Measurements from ENCODE around the gene TRIP12.
"Not testable (repeated sequence)": the region's sequence is repeated elsewhere in the genome, so short reads cannot be mapped to it uniquely, and the experiment has no call there.

The TRIP12 gene

DNA sequence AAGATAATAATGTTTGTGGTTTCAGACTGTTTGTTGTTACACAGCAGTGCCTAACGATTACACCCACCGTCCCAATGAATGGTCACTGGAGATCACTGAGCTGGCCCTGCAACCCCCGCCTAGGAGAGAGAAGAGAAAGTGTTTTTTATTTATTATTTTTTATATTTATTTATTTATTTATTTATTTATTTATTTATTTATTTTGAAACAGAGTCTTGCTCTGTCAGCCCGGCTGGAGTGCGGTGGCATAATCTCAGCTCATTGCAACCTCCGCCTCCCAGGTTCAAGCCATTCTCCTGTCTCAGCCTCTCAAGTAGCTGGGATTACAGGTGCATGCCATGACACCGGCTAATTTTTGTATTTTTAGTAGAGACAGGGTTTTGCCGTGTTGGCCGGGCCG lies 164.3 kb downstream of the TRIP12 start:
- not testable (repeated sequence) for DNase-seq

DNA sequence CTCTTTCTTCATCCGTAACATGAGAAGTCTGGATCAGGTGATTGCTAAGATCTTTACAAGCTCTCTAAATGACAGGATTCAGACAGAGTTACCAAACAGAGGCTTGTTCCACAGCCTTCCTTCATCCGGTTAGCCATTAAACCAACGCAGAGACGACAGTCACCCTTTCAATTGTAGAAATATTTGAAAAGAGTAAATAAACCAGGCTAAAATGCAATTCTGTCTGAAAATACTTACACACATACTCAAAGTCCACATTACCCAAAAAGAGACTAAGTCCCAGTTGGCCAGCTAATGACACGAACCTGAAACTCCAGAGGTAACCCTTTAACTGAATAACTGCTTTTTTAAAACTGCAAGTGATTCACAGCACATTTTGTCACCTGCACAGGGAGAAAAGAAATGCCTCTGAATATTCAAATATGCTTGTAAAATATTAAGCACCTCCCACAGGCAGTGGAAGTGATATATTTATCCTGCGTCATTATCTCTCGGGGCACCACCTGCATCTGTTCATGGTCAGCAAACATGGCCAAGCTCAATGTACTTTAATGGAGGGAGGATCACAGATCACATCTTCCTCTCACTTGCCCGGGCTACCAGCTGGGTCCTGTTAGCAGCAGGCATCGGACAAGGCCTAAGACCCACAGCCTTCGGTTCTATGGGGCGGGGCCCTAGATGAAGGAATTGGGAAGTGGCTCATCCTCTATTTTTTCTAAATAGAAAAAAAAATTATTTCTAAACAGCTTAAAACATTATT lies 168.7 kb downstream of the TRIP12 start:
- no peak for DNase-seq

DNA sequence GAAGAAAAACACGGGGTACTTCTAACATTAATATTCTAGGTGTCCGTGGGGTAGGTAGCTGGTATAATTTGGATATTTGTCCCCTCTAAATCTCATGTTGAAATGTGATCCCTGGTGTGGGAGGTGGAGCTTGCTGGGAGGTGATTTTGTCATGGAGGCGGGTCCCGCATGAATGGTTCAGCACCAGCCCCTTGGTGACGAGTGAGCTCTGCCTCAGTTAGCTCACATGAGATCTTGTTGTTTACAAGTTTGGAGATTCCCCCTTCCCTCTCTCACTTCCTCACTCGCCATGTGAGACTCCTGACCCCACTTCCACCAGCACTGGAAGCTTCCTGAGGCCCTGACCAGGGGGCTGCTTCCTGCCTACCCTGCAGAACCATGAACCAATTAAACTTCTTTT lies 172.0 kb downstream of the TRIP12 start:
- no peak for DNase-seq

DNA sequence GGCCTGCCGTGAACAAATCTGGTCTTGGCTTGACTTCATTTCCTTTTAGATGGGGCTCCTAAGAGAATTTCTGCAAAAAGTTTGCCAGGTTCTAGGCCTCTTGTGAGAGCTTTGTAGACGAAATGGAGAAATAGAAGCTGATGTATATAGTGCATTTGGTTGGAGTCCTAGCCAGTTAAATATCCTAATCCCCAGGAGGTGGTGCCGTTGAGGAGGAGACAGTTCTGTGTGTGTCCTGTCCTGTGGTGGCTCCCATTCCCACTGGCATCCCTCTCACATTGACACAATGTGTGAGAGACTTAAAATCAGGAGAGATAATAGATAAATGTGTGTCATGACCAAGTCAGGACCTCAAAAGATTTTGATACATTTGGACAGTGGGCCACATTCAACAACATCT lies 172.9 kb downstream of the TRIP12 start:
- DNase-seq, result no peak

DNA sequence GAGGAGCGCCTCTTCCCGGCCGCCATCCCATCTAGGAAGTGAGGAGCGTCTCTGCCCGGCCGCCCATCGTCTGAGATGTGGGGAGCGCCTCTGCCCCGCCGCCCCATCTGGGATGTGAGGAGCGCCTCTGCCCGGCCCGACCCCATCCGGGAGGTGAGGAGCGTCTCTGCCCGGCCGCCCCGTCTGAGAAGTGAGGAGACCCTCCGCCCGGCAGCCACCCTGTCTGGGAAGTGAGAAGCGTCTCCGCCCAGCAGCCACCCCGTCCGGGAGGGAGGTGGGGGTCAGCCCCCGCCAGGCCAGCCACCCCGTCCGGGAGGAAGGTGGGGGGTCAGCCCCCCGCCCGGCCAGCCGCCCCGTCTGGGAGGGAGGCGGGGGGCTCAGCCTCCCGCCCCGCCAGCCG lies 179.1 kb downstream of the TRIP12 start:
- not testable (repeated sequence) for DNase-seq

DNA sequence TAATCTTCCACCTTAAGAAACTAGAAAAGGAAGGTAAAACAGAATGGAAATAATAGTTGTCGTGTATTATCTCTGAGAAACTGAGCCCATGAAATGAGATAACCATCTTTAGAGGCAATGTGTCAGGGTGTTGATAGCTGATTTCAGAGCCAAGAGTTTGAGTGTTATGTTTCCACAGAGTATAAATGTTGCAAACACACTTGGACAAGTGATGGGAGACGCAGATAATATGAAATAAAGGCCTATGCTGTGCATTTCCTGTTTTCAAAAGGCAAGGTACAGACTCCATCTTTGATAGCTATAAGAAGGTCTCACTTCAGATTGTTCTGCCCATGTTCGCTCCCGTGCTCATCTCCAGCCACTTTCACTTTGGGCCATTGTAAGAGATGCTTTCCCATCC lies 181.5 kb downstream of the TRIP12 start:
- no peak for DNase-seq

DNA sequence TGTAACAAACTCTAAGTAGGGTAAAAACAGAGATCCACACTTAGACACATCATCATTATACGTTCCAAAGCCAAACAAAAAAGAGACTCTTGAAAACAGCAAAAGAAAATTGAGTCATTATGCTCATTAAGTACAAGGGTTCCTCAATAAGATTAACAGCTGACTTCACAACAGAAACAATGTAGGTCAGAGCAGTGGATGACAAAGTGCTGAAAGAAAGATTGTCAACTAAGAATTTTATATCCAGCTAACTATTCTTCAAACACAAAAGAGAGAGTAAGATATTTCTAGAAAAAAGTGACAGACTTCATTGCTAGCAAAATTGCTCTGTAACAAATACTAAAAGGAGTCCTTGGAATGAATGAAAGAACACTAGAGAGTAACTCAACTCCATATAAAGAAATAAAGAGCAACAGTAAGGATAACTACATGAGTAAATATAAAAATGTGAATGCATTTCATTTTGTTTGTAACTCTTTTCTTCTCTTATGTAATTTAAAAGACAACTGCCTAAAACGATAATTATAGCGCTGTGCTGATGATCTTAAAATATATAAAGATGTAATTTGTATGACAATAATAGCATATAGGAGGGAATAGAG lies 183.7 kb downstream of the TRIP12 start:
- DNase-seq, result no peak

DNA sequence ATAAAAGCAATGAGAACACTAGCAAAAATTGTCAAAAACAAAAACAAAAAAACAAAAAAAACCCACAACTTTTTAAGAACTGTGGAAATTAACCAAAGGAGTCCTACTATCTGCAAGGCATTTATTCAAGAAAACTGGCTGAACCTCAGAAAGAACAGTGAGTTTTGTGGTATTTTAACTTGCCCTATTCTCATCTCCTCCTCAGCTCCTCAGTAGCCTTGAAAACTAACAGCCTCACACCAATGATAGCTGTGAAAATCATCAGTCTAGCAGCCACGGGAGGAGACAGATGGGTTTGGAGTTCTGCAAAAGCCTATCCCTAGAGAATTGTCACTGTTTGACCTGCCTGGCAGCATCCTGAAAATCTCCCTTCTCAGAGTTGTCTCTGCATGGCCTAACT lies 187.4 kb downstream of the TRIP12 start:
- DNase-seq, result no peak

DNA sequence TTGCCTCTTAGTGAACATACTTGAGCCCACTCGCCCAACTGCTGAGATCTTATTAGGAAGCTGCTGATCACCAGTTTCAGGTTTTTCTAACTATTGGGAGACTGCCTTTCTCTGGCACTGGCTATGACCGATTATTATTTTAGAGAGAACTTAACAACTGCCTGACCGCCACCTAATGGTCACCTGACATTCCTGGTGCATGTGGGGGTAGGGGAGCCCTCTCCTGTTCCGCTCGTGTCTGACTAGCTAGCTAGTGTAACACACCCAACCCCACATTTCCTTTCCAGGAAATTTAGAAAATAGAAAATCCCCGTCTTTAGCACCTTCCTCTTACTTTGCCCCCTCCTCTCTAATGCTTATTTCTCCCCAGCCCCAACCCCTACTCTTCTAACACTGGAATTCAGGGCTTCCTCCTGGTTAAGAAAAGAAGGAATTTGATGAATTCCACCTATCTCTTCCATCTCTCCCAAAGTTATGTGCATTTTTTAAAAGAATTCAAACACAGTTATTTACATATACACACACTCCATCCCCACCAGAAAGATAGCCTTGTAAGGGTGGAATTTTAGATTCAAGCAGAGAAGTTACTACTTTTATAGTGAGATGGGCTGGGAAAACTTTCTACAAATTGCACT lies 188.1 kb downstream of the TRIP12 start:
- no peak for DNase-seq

DNA sequence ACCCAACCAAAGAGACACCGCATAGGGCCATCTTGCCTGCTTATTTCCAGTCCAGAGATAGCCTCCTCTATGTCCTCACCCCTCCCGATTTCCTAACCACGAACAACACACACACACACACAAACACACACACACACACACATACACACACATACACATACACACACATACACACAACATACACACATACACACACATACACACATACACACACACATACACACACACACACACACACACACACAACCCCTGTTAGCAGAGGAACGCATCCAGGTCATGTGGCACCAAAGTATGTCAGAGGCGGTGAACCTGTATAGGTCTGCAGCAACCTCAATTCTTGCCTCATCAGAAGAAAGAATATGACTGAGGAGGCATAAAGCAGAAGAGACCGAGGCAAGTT lies 188.9 kb downstream of the TRIP12 start:
- no peak for DNase-seq

DNA sequence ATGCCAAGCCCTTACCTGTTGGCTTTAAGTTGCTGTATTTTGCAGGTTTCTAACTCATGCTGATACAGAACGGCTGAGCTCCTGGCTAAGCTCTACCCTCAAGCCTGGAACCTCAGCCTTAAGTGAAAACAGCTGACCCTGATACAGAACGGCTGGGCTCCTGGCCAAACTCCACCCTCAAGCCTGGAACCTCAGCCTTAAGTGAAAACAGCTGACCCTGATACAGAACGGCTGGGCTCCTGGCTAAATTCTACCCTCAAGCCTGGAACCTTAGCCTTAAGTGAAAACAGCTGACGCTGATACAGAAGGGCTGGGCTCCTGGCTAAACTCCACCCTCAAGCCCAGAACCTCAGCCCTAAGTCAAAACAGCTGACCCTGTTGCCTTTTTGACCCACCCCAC lies 189.9 kb downstream of the TRIP12 start:
- DNase-seq, result no peak

DNA sequence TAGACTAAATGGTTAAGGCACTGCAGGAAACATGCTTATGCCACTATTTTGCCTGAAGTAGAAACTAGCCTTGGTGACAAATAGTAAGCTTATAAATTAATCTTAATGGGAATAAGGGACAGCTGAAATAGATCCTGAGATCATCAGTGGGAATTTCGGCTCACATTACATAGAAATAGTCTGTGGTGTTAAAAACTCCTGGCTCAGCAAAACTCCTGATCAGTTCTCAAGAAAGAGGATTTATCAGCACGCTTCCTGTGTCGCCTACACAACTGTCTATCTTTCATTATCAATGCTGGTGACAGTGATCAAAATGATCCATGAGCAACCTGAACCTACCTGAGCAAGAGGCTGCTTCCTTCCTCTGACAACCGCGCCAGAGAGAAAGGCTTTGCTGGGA lies 190.4 kb downstream of the TRIP12 start:
- no peak for DNase-seq

DNA sequence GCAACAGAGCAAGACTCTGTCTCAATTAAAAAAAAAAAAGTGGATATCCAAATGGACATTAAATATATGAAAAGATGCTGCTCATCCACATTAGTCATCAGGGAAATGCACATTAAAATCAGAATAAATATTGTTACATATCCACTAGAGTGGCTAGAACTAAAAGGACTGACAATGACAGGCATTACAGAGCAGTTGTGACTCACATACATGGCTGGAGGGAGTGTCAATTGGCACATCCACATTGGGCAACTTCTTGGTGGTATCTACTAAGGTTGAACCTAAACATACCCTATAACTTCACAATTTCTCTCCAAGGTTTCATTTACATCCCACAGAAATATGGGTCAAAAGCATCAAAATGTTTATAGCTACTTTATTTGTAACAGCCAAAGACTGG lies 193.4 kb downstream of the TRIP12 start:
- no peak for DNase-seq

DNA sequence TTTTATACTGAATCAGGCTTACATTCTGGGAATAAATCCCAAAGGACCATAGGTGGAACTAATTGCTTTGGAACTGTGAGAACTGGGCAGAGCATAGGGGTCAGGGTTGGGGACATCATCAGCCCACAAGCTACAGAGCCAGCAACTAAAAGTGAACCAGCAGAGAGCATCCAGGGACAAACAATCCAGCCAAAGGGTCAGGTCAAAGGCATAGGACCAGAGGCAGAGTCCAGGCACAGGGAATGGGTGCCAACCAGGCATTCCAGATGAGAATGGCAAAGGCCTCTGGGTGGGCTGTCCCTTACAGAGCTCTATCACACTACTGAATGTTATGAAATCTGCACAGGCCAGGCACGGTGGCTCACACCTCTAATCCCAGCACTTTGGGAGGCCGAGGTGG lies 195.2 kb downstream of the TRIP12 start:
- DNase-seq, result no peak

DNA sequence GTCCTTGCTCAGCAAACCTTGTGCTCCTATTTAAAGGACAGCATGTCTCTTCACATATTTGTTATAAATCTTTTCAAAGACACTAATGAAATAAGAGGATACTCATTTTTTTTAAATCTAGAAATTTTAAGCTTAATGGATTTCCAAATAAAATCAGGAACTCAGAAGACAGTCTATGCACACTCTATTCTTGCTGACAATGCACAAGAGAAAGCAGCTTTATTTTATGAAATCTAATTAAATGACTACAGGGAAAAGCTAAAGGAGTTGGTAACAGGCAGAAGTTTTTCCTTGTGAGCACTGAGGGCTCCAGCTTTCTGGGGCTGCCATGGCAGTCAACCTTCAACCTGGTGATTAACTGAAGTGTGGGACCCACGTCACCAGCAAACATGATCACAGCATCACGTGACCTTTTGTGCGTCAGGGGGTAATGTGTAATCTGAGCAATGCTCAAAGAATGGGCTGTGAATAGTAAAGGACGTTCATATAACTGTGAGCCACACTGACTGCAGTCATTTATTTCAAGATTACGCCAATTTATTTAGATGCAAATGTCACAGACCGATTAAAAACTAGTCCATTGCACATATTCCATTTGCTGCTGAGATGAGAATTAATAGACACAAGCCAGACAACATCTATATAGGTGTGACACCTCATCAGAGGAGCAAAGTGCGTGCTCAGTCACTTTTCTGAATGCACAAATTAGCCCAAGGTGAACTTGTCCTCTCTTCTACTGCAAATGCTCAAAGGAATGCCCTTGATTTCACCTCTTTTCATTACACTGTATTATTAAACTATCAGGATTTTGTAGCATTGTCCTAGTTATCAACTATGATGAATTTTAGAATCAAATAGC lies 195.9 kb downstream of the TRIP12 start:
- DNase-seq, result no peak

DNA sequence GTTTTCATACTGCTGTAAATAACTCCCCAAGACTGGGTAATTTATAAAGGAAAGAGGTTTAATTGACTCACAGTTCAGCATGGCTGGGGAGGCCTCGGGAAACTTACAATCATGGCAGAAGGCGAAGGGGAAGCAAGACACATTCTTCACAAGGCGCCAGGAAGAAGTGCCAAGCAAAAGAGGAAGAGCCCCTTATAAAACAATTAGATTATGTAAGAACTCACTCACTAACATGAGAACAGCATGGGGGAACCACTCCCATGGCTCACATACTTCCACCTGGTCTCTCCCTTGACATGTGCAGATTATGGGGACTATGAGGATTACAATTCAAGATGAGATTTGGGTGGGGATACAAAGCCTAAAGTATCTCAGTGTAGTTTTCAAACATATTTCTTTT lies 198.6 kb downstream of the TRIP12 start:
- DNase-seq, result not testable (repeated sequence)

DNA sequence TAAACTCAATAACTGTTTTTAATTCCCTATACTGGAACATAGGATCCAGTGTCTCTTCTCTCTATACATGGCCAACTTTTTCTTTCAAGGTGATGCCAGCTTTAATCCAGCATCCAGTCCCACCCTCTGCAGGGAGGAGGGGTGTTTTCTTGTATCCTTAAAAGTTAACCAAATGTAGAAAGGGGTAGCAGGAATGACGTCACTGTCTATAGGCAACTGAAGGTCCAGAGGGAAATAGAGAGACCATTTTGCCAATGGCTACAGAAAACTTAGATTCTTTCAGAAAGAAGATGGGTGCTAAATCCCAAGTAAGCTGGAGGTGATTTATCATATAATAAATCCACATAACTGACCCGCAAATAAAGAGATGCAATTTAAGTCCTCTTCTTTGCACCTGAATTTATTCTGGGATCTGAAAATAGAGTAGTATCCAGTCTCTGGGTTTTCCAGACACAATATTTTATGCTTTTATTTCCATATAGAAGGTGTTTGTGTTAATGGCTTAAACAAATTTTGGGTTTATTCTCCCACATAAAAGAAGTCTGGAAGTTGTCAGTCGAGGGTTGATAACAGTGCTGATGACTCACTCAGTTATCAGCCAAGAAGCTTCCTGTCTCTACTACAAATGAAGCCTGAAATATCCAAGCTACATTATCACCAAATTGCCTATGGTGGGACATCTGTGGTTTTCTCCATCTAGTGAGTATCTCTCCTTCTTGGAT lies 201.7 kb downstream of the TRIP12 start:
- DNase-seq, result no peak

DNA sequence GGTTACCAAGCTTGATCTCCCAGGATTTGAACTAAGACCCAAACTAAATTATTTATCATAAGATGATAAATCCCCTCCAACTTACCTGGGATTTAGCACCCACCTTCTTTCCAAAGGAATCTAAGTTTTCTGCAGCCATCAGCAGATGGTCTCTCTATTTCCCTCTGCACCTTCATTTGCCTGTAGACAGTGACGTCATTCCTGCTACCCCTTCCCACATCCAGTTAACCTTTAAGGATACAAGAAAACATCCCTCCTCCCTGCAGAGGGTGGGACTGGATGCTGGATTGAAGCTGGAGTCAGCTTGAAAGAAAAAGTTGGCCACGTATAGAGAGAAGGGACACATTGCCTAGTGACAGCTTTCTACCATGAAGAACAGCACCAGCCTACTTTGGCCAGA lies 203.8 kb downstream of the TRIP12 start:
- DNase-seq, result no peak

DNA sequence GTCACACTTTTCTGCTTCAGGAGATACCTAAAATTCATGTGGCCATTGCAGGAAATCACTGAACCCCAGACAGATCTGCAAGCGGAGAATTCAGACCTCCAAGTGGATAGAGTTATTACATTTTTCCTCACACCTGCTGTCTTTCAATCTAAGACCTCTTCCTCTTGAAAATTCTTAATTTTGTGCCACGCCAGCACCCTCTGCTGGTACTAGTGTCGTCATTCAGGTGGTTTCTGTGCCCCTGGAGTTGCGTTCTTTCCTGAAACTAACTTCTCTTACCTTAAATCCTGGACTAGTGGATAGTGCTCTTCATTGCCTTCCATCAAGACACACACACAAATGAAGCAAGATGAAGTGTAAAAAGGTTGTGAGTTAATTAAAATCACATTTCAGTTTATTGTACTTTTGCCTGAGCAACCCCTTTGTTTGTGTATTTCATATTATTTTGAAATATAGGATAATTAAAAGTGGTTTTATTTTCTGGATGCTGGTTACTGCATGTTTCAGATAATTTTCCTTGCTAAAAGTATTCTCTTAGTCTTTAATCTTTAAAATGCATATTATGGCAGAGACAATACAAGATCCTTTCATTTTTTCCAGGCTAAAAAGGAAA lies 205.8 kb downstream of the TRIP12 start:
- DNase-seq, result peak; percentile 54

DNA sequence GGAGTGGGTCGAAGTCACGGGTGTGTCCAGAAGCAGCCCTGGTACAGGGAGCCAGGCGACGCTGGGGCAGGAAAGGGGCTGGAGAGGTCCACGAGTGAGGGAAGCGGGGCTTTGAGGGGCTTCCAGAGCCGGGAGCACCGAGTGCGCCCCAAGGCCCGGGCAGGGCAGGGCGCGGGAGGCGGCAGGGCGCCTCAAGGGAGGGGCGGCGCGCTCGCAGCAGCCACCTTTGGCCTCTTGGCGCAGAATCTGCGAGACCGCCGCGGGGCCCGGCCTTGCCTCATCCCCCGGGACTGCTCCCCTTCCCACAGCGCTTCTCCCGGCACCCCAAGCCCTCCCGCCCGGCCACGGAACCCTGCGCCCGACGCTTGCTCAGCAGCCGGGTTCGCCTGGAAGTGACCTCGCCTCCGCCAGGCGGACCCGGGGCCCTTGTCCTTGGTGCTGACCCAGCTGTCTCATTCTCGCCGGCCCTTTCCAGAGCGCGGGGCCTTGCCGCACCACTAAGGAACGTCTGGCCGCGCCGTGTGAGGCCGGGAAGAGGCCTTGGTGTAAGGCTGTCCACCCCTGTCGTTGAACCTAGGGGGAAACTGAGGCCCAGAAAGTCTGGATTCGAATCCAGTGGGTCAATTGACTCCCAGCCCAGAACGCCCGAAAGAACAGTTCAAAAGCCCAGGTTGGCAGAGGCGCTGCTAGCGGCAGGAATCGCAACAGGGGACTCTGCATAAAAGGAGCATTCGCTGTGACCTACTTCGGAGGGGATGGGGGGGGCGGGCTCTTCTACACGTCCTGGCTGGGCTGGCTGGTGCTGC lies 206.9 kb downstream of the TRIP12 start:
- DNase-seq, result no peak

DNA sequence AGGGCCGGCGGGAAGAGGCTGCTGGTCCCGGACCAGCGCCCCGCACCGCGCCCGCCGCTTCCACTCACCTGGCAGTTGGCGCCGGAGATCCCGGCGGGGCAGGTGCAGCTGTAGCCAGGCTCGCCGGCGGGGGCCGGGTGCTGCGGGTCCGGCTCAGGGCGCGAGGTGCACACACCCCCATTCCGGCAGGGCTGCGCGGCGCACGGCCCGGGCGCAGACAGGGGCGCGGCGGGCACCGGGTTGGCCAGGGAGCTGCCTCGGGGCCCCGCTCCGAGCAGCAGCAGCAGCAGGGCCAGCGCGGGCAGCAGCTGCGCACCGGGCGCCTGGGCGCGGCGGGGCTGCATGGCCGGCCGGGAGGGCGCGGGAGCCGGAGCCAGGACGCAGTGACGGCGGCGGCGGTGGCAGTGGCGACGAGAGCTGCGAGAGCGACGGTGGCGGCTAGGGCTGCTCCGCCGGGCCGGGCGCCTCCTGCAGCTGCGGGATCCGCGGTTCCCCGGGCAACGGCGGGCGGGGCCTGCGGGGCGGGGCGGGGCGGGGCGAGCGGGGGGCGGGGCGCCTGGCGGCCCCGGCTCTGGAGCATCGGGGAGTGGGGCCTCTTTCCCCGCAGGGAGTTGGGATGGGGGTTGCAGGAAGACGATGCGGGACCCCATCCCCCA lies 207.6 kb downstream of the TRIP12 start, which contains the start of gene DNER:
TSS of gene DNER (minus strand) at position 476 of the 656 bp plus-strand sequence. CDS start at position 344, 132 bp downstream.
- DNase-seq, result no peak
